ENCODE data around the gene TP63. TPM values are rescaled to one million over a fixed set of nuclear protein-coding genes. Genes with fewer than 3 reads are reported as not detected.

TP63 gene
- total RNA-seq, 1 experiment from 2014 or later, result not detected

GRCh38 chr3:189941679-189942078 is 310.5 kb downstream of the TP63 start:
- Mint-ChIP-seq H3K27me3 (ENCODE audit: low read depth) (no peaks in the 10 kb centered on the region), H3K27ac (no peak overlapping the region), H3K4me3 (no peak overlapping the region), H3K36me3 (ENCODE audit: insufficient read depth in 1 of 3, low read depth in 3 of 3) (no peaks in the 10 kb centered on the region), H3K9me3 (no peaks in the 10 kb centered on the region), H3K4me1 (no peaks in the 10 kb centered on the region)
- H2BK12ac ChIP-seq (ENCODE audit: insufficient read length, low read depth, low read length), result no peak overlapping the region
- no peak overlapping the region for H2BK20ac ChIP-seq (ENCODE audit: low read depth, low read length, poor library complexity, severe bottlenecking)
- no peak overlapping the region for H3K56ac ChIP-seq (ENCODE audit: insufficient read length, low read depth, low read length)
- H2BK15ac ChIP-seq (ENCODE audit: low read depth, low read length), result no peak overlapping the region
- no peak overlapping the region for H2BK5ac ChIP-seq (ENCODE audit: insufficient read length, low read length)
- TF ChIP-seq, protein P1, sequence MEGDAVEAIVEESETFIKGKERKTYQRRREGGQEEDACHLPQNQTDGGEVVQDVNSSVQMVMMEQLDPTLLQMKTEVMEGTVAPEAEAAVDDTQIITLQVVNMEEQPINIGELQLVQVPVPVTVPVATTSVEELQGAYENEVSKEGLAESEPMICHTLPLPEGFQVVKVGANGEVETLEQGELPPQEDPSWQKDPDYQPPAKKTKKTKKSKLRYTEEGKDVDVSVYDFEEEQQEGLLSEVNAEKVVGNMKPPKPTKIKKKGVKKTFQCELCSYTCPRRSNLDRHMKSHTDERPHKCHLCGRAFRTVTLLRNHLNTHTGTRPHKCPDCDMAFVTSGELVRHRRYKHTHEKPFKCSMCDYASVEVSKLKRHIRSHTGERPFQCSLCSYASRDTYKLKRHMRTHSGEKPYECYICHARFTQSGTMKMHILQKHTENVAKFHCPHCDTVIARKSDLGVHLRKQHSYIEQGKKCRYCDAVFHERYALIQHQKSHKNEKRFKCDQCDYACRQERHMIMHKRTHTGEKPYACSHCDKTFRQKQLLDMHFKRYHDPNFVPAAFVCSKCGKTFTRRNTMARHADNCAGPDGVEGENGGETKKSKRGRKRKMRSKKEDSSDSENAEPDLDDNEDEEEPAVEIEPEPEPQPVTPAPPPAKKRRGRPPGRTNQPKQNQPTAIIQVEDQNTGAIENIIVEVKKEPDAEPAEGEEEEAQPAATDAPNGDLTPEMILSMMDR (conservative IDR thresholded peaks at IDR 0.05), result no peak
- H4K20me1 ChIP-seq (ENCODE audit: control insufficient read depth, insufficient read depth, insufficient read length), result no peaks in the 10 kb centered on the region
- no peak overlapping the region for H2AFZ ChIP-seq (ENCODE audit: low read length)
- H4K8ac ChIP-seq (replicated peaks; ENCODE audit: insufficient read length, low read depth, low read length), result no peak overlapping the region
- no peaks in the 10 kb centered on the region for H3K79me2 ChIP-seq (ENCODE audit: insufficient read depth, low read length)
- DNase-seq, result no peak
- no peak overlapping the region for H3K4me2 ChIP-seq (ENCODE audit: insufficient read depth, insufficient read length, low read length)
- no peak overlapping the region for H2BK120ac ChIP-seq (ENCODE audit: low read depth, low read length, poor library complexity, severe bottlenecking)
- H3K27me3 ChIP-seq (ENCODE audit: insufficient read depth, low read length), result no peaks in the 10 kb centered on the region
- WGBS (ENCODE audit: extremely low coverage, insufficient read length, low lambda C conversion rate), result no CpG with 5 or more reads among the region's 2 CpGs
- H3K4ac ChIP-seq (ENCODE audit: low read depth, low read length), result no peak overlapping the region
- H3K23ac ChIP-seq (ENCODE audit: insufficient read length, low read depth, low read length), result no peak overlapping the region
- no peak overlapping the region for H2AK5ac ChIP-seq (ENCODE audit: insufficient read length, low read length)
- H4K91ac ChIP-seq (ENCODE audit: insufficient read length, low read depth, low read length), result no peak overlapping the region
- H3K79me1 ChIP-seq (ENCODE audit: insufficient read depth, low read depth, low read length, poor library complexity, severe bottlenecking), result no peaks in the 10 kb centered on the region
- no peaks in the 10 kb centered on the region for H3K9me3 ChIP-seq (ENCODE audit: control insufficient read depth, low read depth, low read length)
- no peak overlapping the region for H3K14ac ChIP-seq (ENCODE audit: insufficient read depth, low read length)
- no peak overlapping the region for H3T11ph ChIP-seq (ENCODE audit: low read length)
- H3K23me2 ChIP-seq (ENCODE audit: insufficient read length, low read depth, low read length, poor library complexity, severe bottlenecking), result no peaks in the 10 kb centered on the region
- H3K9ac ChIP-seq (ENCODE audit: extremely low read depth, insufficient read length, low read length), result no peak overlapping the region
- H3K4me1 ChIP-seq (ENCODE audit: insufficient read depth, low read length), result no peaks in the 10 kb centered on the region
- H3K27ac ChIP-seq (ENCODE audit: insufficient read length, low read depth, low read length), result no peak overlapping the region
- H4K5ac ChIP-seq (ENCODE audit: insufficient read length, low read depth, low read length), result no peak overlapping the region
- no peak overlapping the region for H3K18ac ChIP-seq (ENCODE audit: insufficient read length, low read depth, low read length)

Data from H9 (cell line).